NCI-H2107 treated with DMSO at 0.1 percent for 48 hours (cell line): ENCODE data around the gene IGF2BP1.
"Not testable (repeated sequence)": the region's sequence is repeated elsewhere in the genome, so short reads cannot be mapped to it uniquely, and the experiment has no call there.

Experiments used
- DNase-seq: peaks from one replicate; lab custom pipeline; 2025; ENCODE audit not compliant: unreplicated experiment; lab: John Stamatoyannopoulos, UW

Gene IGF2BP1

DNA sequence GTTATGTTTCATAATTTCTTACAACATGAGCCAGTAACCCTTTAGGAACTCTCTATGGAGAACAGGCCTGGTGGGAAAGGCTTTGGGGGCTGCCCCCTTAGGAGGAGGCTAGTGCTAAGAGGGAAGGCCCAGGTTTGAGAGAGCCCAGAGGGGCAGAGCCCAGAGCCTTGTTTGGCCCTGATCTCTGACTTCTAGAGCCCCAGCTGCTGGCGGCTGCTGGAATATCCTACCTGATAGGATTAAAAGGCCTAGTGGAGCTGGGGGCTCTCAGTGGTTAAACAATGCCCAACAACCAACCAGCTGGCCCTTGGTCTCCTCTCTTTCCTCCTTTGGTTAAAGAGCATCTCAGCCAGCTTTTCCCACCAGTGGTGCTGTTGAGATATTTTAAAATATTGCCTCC, 54.1 kb downstream of the IGF2BP1 start:
- no peak for DNase-seq

DNA sequence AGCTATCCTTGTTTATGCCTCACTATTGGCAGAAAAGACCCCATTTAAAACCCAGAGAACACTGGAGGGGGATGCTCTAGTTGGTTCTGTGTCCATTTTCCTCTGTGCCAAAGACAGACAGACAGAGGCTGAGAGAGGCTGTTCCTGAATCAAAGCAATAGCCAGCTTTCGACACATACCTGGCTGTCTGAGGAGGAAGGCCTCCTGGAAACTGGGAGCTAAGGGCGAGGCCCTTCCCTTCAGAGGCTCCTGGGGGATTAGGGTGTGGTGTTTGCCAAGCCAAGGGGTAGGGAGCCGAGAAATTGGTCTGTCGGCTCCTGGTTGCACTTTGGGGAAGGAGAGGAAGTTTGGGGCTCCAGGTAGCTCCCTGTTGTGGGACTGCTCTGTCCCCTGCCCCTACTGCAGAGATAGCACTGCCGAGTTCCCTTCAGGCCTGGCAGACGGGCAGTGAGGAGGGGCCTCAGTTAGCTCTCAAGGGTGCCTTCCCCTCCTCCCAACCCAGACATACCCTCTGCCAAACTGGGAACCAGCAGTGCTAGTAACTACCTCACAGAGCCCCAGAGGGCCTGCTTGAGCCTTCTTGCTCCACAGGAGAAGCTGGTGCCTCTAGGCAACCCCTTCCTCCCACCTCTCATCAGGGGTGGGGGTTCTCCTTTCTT, 56.1 kb downstream of the IGF2BP1 start:
- no peak for DNase-seq

DNA sequence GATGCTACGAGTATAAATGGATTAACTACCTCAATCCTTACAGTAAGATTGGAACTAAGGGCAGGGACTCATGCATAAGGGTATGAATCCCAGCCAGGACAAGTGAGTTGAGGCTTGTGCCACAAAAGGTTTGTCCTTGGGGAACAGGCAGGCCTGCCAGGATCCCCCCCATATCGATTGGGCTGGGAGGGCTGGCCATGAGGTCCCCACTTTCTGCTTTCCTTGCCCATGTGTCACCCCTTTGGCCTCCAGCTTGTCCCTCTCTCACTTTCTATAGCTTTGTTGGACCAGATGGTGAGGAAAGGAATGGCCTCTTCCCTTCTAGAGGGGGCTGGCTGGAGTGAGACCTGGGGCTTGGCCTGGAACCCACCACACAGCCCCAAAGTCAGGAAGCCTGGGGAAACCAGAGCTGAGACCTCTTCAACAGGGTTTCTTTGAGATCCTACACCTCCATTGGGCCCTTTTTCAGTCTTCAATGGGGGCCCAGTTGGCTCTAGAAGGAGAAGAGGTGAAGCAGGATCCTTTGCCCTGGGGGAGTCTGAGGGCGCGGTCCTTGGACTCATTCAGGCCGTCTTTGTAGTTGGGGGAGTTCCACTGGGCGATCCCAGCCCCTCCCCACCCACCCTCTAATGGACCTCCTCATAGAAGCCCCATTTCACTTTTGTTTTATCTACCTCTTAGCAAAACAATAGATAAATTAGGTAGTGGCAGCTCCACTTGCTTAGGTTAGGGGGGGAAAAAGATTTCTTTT, 57.3 kb downstream of the IGF2BP1 start:
- DNase-seq, result no peak

DNA sequence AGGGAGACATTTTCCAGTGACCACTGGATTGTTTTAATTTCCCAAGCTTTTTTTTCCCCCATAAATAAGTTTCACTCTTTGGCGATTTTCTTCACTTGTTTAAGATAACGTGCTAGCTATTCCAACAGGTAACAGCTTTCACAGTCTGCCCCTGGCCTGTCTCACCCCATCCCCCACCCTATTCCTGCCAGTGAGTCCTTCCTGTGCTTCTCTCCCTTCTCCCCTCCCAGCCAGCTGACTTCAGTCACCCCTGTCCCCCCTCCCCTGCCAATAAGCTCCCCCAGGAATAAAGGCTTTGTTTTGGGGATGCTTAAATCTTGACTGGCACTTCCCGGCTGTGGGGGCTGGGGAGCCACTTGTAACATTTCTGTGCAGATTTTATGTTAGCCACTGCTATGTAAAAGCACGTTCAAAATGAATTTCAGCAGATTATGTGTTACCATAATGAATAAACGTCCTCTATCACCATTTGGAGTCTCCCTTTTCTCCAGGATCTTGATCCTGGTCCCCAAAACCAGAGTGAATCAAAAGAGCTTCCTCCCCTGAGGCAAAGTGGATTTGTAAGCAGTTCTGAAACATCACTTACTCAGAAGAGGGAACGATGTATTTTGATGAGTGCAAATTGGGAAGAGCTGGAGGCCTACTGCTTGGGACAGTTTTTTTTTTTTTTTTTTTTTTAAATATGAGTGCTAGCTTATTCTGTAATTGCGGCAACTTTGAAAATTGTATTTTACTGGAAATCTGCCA, 58.2 kb downstream of the IGF2BP1 start:
- no peak for DNase-seq

DNA sequence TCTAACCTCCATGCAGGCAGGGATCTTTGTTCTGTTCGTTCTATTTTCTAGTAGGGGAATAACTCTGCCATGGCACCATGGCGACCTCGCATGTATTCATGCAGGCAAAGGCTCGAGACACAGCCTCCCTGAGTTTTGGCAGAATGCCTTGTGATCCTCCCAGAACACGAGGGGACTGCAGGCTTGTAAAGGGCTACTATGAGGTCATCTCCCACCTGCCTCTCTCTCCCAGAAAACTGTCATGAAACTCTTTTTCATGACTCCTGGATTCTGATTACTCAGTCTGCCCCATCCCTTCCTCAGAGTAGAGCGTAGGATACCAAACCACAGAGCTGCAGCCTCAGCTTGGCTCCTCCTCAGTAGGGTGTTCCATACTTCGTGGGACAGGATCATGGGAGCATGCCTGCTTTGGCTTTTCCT, 64.3 kb downstream of the IGF2BP1 start:
- no peak for DNase-seq

DNA sequence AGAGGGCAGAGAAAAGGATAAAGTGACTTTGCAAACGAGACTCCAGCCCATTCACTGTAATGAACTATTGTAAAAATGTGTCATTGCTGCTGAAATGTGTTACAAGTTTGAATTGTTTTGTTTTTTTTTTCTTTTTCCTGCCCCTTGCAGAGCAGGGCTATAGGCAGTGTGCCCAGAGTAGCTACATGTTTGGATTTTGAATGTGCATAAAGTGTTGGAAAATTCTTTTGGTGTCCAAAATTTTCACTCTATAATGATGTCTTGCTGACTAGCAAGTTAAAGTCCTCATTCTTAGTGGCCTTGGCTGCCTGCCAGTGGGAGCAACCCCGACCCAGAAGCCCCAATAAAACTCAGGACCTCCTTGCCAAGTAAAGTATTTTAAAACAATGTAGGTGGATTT, 66.5 kb downstream of the IGF2BP1 start:
- DNase-seq, result no peak

DNA sequence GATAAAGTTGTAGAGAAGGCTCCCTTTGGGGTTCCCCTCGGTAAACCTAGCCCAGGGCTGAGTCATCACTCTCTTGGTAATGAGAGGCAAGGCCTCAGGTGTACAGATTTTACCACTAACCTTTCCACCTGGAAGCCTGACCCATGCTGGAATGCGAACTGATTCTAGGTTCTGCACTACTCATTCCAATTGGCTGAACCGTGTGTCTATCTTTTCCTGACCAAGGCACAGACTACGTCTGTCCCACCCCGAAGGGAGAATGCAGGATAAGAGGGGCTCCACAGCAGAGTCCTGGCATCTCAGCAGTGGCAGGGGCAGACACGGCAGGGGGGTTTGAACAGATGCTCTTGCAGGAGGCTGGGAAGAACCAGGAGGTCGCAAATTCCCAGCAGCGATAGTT, 70.0 kb downstream of the IGF2BP1 start:
- no peak for DNase-seq

DNA sequence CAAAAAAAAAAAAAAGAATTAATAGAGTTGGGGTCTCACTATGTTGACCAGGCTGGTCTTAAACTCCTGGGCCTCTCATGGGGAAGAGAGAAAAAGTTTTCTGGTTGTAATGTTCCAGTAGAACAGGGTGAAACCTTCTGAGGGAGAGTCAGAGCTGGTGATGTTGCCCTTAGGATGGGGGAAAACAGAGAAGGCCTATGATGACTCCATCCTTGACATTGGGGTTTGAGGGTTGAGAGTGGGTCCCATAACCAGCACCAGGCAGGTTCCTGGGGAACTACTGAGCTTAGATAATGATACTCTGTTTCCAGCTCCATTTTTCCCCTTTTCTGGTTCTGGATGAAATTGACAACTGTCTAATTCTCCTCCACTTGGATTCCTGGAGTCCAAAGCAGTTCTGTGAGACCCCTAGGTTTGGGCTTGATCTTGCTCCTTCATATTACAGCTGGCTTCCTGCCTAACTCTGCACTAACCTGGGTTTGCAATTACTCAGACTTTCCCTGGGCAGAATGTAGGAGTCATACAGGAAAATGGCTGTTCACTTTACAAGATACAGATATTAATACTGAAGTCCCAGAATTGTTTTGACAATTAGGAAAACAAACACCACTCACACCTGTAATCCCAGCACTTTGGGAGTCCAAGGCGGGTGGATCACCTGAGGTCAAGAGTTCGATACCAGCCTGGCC, 72.5 kb downstream of the IGF2BP1 start:
- no peak for DNase-seq

DNA sequence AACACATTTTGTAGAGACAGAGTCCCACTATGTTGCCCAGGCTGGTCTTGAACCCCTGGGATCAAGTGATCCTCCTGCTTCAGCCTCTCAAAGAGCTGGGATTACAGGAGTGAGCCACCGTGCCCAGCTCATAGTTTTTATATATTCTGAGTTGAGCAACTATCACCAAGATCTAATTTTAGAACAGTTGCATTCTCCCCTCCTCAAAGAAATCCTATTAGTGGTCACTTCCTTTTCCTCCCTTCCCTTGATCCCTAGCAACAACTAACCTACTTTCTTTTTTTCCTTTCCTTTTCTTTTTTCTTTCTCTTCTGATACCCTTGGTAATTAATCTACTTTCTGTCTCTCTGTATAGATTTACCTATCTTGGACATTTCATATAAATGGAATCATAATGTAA, 73.9 kb downstream of the IGF2BP1 start:
- DNase-seq, result no peak

DNA sequence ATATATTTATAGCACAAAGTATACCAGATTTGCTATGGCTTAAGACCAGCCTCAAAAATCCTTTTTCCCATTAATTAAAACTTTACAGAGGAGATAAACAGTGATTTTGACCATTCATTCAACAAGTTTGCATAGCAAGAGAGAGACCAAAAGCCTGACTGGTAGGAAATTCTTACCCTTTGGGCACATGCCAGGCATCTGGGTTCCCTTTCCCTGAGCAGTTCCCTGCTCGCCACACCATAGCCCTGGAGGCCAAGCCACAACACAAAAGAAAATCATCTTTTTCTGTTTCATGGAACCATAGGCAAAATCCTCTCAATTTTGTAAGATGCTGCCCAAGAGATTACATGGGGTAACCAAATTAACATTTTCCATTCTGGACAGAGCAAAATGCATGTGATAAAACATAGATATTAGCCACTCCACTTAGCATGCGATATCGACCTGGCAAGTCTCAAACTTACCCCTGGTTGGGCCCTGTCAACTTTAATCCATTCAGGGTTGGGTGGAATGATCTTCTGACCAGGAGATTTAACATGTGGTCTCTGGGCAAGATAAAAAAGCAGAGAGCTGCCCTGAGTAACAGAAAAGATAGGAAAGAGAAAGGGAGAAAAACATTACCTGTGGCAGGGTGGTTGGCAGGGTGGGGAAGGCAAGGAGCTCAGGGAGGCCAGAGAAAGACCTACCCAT, 77.8 kb downstream of the IGF2BP1 start:
- DNase-seq, result no peak

DNA sequence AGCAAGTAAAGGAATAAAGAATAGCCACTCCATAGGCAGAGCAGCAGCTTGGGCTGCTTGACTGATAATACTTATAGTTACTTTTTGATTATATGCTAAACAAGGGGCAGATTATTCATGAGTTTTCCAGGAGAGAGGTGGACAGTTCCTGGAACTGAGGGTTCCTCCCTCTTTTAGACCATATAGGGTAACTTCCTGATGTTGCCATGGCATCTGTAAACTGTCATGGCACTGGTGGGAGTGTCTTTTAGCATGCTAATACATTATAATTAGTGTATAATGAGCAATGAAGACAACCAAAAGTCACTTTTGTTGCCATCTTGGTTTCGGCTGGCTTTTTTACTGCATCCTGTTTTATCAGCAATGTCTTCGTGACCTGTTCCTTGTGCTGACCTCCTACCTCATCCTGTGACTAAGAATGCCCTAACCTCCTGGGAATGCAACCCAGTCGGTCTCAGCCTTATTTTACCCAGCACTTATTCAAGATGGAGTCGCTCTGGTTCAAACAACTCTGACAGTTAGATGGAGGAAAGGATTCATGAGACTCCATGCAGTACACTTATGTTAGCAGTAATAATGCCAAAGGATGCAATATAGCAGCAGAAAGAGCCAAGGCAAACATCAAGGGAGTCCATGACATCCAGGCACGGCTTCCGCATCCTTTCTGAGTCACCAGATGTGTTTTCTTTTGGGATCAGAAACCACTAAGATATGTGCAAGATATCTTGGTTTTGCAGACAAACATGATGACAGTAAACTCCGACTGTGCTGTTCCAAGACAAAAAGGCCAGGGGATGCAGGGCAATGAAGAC, 79.6 kb downstream of the IGF2BP1 start:
- DNase-seq, result no peak

DNA sequence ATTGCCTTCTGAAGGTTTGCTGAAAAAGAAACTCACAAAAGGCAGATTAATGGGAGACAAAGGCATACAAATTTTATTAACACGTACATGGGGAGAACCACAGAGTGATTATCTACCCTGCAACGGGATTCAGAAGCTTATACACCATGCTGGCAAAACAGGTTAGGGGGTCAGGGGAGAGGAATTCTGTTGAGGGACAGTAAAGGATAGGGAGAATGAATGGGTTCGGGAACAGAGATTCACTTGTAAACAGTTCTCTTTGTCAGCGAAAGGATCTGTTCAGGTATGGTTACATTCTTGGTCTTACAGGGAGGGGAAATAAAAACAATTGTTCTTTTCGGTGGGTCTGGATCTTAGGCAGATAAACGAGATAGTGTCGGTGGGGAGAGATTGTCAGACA, 81.1 kb downstream of the IGF2BP1 start:
- no peak for DNase-seq

DNA sequence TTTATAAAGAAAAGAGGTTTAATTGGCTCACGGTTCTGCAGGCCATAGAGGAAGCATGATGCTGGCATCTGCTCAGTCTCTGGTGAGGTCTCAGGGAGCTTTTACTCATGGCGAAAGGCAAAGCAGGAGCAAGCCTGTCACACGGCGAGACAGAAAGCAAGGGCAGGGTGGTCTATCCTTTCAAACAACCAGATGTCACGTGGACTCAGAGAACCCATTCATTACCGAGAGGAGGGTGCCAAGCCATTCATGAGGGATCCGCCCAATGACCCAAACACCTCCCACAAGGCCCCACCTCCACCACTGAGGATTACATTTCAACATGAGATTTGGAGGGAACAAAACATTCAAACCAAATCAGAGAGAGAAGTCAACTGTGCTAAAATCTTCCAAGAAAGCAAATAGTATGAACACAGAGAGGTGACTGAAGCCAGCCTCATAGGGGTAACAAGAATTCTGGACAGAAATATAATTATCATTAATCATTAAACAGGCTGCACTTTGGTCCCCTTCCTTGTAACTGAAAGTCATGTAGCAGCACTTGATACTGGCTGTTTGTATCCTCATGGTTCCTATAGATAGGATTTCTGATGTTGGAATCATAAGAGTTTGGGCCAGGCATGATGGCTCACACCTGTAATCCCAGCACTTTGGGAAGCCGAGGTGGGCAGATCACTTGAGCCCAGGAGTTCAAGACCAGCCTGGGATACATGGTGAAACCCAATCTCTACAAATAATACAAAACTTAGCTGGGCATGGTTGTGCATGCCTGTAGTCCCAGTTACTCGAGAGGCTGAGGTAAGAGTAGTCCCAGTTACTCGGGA, 82.9 kb downstream of the IGF2BP1 start:
- DNase-seq, result no peak

DNA sequence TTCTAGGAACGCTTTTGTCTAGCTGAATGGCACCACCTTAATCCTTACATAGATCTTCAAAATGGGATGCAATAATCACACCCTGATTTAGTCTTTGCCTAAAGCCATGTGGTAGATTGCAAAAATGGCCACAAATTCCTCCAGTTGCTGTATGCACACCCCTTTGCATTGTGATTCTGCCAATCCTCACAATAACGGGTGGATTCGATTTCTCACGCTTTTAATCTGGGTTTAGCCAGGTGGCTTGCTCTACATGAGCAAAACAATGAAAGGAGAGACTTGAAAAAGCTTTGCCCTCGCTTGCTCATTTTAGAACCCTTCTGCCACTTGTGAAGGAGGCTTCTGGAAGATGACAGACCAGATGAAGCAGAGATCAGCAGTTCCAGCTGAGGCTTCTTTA, 85.0 kb downstream of the IGF2BP1 start:
- no peak for DNase-seq

DNA sequence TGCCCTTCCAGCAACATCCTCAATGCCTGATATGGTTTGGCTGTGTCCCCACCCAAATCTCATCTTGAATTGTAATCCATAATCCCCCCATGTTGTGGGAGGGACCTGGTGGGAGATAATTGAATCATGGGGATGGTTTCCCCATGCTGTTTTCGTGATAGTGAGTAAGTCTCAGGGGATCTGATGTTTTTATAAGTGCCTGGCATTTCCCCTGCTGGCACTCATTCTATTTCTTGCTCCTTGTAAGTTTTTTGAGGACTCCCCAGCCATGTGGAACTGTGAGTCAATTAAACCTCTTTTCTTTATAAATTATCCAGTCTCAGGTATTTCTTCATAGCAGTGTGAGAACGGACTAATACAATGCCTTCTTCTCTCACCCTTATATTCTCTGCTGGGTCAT, 87.9 kb downstream of the IGF2BP1 start:
- DNase-seq, result not testable (repeated sequence)

DNA sequence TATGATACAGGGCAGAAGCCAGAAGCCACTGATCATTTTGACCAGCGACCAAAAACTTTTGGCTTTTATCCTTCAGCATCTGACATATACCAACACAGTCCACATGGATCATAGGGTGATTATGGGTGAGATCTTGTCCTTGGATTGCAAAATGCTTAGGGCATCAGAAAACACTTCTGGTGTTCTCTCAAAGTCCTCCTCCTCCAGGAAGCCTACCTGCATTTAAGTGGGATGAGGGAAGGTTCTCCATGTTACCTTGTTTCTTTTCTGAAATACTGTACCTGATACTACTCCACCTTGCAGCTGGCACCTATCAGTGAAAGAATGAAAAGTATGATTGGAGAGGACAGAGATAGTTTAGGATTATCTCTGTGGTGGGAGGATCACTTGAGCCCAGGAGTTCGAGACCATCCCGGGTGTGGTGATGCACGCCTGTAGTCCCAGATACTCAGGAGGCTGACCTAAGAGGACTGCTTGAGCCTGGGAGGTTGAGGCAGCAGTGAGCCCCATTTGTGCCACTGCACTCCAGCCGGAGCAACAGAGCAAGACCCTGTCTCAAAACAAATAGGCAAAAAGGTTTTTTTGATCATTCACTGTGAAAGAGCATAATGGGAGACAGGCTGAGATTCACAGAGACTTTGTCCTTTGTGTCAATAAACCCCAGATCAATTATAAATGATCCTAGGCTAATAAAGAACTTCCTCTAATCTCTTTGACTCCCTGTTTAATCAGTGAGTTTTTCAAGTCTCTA, 88.6 kb downstream of the IGF2BP1 start:
- no peak for DNase-seq

DNA sequence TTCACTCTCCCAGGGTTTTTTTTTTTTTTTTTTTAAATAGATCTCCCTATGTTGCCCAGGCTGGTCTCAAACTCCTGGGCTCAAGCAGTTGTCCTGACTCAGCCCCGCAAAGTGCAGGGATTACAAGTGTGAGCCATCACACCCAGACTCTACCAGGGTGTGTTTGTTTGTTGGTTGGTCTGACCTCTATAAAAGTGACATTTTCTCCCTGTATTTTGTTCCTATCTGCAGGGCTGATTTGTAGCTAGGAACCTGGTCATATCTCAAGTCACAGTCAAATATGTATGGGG, 89.1 kb downstream of the IGF2BP1 start:
- no peak for DNase-seq

DNA sequence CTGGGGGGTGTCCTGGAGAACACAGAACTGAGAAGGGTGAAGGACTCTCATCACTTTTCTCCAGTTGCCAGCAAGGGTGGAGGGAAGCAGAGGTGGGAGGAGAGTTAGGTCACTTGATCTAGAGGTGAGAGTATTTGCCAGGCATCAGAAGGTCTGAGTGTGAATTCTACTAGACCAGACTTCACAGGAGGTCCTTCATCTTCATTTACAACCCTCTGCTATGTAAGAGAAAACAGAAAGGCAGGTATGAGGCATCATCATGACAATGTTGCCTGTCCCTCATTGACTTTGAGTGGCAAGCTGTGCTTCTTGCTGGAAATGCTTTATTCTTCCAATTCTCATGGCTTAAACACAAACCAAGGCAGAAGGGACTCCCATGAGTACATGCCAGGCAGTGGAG, 89.5 kb downstream of the IGF2BP1 start:
- DNase-seq, result no peak

DNA sequence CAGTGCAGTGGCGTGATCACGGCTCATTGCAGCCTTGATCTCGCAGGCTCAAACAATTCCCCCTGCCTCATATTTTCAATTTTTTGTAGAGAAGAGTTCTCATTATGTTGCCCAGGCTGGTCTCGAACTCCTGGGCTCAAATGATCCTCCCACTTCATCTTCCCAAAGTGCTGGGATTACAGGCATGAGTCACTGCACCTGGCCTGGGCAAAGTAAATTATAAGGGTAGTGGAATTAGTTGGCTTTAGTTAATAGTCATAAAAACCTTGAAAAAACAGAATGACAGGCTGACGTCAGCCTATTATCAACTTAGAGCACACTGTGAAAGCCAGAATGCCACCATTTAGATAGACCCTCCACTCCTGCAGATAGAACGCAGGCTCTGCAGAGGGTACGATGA, 91.9 kb downstream of the IGF2BP1 start:
- DNase-seq, result no peak
